HEK293 (cell line): Measurements from ENCODE around the gene IBA57.

Experiments
- KLF1 ChIP-seq: fragments of 450-650 bp; formaldehyde crosslinking; IDR thresholded peaks from 2 replicates; pipeline ENCODE4 v1.5.1; 2016; ENCODE audit warnings: missing biosample characterization, missing genetic modification characterization
- SETDB1 ChIP-seq: IDR thresholded peaks from one replicate; pipeline ENCODE4 v1.6.1; 2017; ENCODE audit warnings: mild to moderate bottlenecking, low read length, moderate library complexity, mixed read lengths; ENCODE audit not compliant: insufficient read length
- ZBTB7A ChIP-seq: fragments of 450-650 bp; formaldehyde crosslinking; IDR thresholded peaks from 2 replicates; pipeline ENCODE4 v1.5.1; 2016; ENCODE audit warnings: low read depth, missing biosample characterization, missing genetic modification characterization
- ZFP69B ChIP-seq: fragments of 450-650 bp; formaldehyde crosslinking; IDR thresholded peaks from 2 replicates; pipeline ENCODE4 v1.5.1; 2016; ENCODE audit warnings: missing biosample characterization, missing genetic modification characterization
- ZNF274 ChIP-seq, 2 experiments: fragments of 200-500 bp in 1 of 2; fragments of 450-650 bp in 1 of 2; sonication (Bioruptor generic) in 1 of 2; formaldehyde crosslinking in 1 of 2; IDR thresholded peaks; 2 replicates each; pipeline versions ENCODE4 v1.5.1 to v1.6.1; 2014 to 2016; ENCODE audit warnings: borderline replicate concordance in 1 of 2, inconsistent platforms in 1 of 2, low read length in 1 of 2, missing biosample characterization in 1 of 2, missing genetic modification characterization in 1 of 2
- ZNF280C ChIP-seq: fragments of 450-650 bp; formaldehyde crosslinking; IDR thresholded peaks from 2 replicates; pipeline ENCODE4 v1.5.1; 2016; ENCODE audit warnings: missing biosample characterization, missing genetic modification characterization
- ZNF366 ChIP-seq: fragments of 450-650 bp; formaldehyde crosslinking; conservative IDR thresholded peaks from 2 replicates; pipeline ENCODE4 v1.5.1; 2016; ENCODE audit warnings: missing biosample characterization, missing genetic modification characterization
- ZNF626 ChIP-seq: fragments of 450-650 bp; sonication (Bioruptor Pico); formaldehyde crosslinking; IDR thresholded peaks from 2 replicates; pipeline ENCODE4 v1.5.1; 2018; ENCODE audit warnings: missing biosample characterization, missing genetic modification characterization, inconsistent platforms
- TF ChIP-seq, protein P1 (sequence below): fragments of 450-650 bp; formaldehyde crosslinking; IDR thresholded peaks from 2 replicates; pipeline ENCODE4 v1.5.1; 2016; ENCODE audit warnings: missing biosample characterization, missing genetic modification characterization

GRCh38 chr1:228142701-228143136 lies 22.9 kb upstream of the IBA57 start:
- no peak for TF ChIP-seq SETDB1
- TF ChIP-seq, protein P1, sequence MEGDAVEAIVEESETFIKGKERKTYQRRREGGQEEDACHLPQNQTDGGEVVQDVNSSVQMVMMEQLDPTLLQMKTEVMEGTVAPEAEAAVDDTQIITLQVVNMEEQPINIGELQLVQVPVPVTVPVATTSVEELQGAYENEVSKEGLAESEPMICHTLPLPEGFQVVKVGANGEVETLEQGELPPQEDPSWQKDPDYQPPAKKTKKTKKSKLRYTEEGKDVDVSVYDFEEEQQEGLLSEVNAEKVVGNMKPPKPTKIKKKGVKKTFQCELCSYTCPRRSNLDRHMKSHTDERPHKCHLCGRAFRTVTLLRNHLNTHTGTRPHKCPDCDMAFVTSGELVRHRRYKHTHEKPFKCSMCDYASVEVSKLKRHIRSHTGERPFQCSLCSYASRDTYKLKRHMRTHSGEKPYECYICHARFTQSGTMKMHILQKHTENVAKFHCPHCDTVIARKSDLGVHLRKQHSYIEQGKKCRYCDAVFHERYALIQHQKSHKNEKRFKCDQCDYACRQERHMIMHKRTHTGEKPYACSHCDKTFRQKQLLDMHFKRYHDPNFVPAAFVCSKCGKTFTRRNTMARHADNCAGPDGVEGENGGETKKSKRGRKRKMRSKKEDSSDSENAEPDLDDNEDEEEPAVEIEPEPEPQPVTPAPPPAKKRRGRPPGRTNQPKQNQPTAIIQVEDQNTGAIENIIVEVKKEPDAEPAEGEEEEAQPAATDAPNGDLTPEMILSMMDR (tag by site-specific recombination), result no peak
- no peak for TF ChIP-seq ZBTB7A (tag by site-specific recombination)
- no peak for TF ChIP-seq ZNF274 (IDR thresholded peaks at IDR 0.05; ENCODE audit: low read length)
- TF ChIP-seq ZNF274 (tag by site-specific recombination; IDR thresholded peaks at IDR 0.05; ENCODE audit: borderline replicate concordance), result no peak
- no peak for TF ChIP-seq ZNF280C (tag by site-specific recombination)
- TF ChIP-seq KLF1 (tag by site-specific recombination), result no peak
- TF ChIP-seq ZNF626 (tag by site-specific recombination), result no peak
- TF ChIP-seq ZFP69B, result no peak
- no peak for TF ChIP-seq ZNF366 (tag by site-specific recombination)
